Measurements from ENCODE around the gene NFX1.

GRCh38 chr9:33318225-33318624, 27.9 kb downstream of the NFX1 start:
- no peak for TF ChIP-seq CTCF (optimal IDR thresholded peaks at IDR 0.05 in 1 of 3, IDR thresholded peaks at IDR 0.05 in 1 of 3, conservative IDR thresholded peaks at IDR 0.05 in 1 of 3; ENCODE audit: extremely low read depth in 1 of 3, insufficient read depth in 2 of 3, low read length in 3 of 3)
- no peak for TF ChIP-seq EZH2 (IDR thresholded peaks at IDR 0.05; ENCODE audit: low read length)

Data from keratinocyte (primary cell).